ENCODE data around the gene MMRN2.

MMRN2 gene

DNA sequence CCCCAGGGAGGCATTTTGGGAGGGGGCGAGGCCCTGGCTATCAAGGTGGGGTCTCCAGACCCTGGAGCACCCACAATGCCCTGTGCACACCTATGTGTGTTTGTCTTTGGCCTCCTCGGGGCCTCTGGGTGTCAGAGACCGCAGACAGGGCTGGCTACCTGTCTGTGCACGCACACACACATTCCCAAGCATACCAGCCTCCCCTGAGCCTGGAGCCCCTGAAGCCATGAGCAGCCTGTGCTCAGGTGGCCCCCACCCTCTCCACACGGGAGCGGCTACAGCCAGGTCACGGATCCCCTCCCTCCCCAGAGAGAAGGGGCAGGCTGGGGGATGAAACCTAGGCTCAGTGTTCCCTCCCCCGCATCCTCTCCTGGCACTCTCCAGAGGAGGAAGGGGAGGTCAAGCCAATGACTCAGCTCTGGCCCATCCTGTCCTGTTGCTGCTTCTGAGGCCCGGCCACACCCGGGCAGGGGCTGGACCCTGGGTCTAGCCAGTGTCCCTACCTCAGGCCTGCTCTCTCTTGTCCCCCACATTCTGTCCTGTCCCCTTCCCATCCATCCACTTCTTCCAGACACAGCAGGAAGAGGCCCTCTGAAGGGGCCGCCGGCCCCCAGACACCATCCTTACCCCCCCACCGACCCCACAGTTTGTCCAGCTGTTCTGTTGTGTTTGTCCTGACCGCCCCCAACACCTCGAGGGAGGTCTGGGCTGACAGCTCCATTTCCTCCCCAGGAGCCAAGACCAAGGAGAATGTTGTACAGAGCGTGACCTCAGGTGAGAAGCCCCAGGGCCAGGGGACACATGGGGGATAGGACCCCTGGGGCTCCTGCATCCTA, 1.7 kb upstream of the MMRN2 start:
- TF ChIP-seq ZBTB7A (IDR thresholded peaks at IDR 0.05; ENCODE audit: low read depth) (peak; percentile 58), CEBPB (IDR thresholded peaks at IDR 0.05) (no peak)

DNA sequence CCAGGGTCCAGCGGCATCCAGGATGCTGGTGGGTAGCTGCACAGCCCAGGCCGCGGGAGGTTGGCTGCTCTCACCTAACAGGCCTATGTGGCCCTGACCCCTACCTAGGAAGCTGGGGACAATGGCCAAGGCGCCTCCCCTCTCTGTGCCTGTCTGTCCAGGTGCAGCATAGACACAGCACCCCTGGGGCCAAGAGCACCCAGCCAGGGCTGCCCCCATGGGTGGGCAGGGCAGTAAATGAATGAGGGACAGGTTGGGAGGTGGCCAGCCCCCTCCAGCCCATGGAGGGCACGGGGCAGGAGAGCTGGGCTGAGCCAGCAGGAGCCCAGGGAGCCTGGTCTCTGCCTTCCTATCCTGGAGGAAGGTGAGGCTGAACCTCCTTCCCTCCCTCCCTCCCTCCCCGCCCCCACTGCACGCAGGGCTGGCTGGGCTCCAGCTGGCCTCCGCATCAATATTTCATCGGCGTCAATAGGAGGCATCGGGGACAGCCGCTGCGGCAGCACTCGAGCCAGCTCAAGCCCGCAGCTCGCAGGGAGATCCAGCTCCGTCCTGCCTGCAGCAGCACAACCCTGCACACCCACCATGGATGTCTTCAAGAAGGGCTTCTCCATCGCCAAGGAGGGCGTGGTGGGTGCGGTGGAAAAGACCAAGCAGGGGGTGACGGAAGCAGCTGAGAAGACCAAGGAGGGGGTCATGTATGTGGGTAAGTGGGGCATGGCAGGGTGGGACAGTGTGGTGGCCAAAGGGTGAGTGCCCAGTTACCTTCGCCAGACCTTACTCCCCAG, 893 bp upstream of the MMRN2 start, which contains the start of gene SNCG:
Gene SNCG, plus strand, starts transcription at position 484 of the 785 bp plus-strand sequence. Its CDS starts 99 bp downstream, at position 583.
- no peak for TF ChIP-seq CEBPB (IDR thresholded peaks at IDR 0.05)
- no peak for TF ChIP-seq EP300 (IDR thresholded peaks at IDR 0.05; ENCODE audit: borderline replicate concordance)

DNA sequence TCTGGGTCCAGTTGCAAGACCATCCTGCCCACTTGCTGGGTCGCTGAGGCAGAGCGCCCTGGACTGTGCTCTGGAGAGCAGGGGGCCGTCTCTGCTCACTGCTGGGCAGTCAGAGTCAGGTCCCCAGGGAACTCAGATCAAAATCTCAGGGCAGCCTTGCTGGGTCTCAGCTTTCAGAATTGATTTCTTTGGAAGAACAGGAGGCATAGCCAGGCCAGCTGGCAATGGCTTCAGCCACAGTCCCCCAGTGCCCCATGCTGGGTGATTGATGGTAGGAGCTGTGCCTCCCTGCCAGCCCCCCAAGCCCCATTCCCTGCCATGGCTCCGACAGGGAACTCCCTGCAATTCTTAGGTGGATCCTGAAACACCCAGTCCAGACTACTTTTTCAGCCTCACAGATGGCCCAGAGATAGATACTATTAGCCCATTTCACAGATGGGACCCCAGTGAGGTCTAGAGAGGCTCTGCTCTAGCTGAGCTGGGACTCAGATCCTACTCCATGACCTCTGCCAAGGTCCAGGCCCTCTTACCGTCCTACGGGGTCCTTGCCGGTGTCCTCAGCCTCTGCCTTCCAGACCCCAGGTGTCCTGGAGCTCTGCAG, 467 bp downstream of the MMRN2 start:
- TF ChIP-seq, protein P1, sequence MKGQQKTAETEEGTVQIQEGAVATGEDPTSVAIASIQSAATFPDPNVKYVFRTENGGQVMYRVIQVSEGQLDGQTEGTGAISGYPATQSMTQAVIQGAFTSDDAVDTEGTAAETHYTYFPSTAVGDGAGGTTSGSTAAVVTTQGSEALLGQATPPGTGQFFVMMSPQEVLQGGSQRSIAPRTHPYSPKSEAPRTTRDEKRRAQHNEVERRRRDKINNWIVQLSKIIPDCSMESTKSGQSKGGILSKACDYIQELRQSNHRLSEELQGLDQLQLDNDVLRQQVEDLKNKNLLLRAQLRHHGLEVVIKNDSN (IDR thresholded peaks at IDR 0.05) = no peak
- TF ChIP-seq CREB1 (IDR thresholded peaks at IDR 0.05; ENCODE audit: low read depth) = no peak
- TF ChIP-seq, protein P2, sequence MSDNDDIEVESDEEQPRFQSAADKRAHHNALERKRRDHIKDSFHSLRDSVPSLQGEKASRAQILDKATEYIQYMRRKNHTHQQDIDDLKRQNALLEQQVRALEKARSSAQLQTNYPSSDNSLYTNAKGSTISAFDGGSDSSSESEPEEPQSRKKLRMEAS (IDR thresholded peaks at IDR 0.05) = no peak
- TF ChIP-seq TAF1 (IDR thresholded peaks at IDR 0.05; ENCODE audit: low read depth) = no peak
- TF ChIP-seq EP300 (IDR thresholded peaks at IDR 0.05; ENCODE audit: borderline replicate concordance) = no peak
- TF ChIP-seq NFIC (IDR thresholded peaks at IDR 0.05) = no peak
- TF ChIP-seq CEBPB (IDR thresholded peaks at IDR 0.05) = no peak
- no peak for TF ChIP-seq RAD21 (IDR thresholded peaks at IDR 0.05; ENCODE audit: low read depth)
- no peak for TF ChIP-seq ZBTB7A (IDR thresholded peaks at IDR 0.05; ENCODE audit: low read depth)
- TF ChIP-seq TCF12 (IDR thresholded peaks at IDR 0.05; ENCODE audit: low read depth) = no peak
- TF ChIP-seq, protein P3, sequence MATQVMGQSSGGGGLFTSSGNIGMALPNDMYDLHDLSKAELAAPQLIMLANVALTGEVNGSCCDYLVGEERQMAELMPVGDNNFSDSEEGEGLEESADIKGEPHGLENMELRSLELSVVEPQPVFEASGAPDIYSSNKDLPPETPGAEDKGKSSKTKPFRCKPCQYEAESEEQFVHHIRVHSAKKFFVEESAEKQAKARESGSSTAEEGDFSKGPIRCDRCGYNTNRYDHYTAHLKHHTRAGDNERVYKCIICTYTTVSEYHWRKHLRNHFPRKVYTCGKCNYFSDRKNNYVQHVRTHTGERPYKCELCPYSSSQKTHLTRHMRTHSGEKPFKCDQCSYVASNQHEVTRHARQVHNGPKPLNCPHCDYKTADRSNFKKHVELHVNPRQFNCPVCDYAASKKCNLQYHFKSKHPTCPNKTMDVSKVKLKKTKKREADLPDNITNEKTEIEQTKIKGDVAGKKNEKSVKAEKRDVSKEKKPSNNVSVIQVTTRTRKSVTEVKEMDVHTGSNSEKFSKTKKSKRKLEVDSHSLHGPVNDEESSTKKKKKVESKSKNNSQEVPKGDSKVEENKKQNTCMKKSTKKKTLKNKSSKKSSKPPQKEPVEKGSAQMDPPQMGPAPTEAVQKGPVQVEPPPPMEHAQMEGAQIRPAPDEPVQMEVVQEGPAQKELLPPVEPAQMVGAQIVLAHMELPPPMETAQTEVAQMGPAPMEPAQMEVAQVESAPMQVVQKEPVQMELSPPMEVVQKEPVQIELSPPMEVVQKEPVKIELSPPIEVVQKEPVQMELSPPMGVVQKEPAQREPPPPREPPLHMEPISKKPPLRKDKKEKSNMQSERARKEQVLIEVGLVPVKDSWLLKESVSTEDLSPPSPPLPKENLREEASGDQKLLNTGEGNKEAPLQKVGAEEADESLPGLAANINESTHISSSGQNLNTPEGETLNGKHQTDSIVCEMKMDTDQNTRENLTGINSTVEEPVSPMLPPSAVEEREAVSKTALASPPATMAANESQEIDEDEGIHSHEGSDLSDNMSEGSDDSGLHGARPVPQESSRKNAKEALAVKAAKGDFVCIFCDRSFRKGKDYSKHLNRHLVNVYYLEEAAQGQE (IDR thresholded peaks at IDR 0.05; ENCODE audit: low read depth) = no peak
- no peak for TF ChIP-seq TEAD4 (IDR thresholded peaks at IDR 0.05)

DNA sequence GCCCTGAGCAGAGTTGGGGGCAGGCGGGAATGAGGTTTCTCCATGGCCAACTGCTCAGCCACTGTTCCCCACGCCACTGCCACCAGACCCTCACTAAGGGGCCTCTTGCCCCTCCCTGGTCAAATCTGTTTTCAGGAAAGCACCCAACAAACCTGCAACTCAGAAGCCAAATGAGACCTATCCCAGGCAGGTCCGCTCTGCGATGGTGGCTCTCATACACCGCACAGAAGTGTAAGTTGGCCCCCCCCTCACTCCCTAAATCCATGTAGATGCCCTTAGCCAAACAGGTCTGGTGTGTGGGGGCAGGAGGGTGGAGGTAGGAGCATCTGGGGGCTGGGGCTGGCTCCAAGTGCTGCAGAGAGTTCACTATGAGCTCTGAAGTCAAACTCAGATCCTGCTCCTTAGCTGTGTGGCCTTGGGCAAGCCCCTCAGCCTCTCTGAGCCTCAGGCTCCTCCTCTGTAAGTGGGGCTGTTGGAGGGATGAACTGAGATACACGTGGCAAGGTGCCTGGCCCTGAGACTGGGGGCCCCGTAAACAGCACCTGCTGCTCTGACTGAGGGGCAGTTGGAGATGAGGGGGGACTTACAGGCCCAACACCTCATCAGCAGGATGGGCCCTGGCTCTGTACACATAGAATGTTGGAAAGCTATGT, 1.1 kb downstream of the MMRN2 start:
- TF ChIP-seq RAD21 (IDR thresholded peaks at IDR 0.05; ENCODE audit: low read depth) = no peak

DNA sequence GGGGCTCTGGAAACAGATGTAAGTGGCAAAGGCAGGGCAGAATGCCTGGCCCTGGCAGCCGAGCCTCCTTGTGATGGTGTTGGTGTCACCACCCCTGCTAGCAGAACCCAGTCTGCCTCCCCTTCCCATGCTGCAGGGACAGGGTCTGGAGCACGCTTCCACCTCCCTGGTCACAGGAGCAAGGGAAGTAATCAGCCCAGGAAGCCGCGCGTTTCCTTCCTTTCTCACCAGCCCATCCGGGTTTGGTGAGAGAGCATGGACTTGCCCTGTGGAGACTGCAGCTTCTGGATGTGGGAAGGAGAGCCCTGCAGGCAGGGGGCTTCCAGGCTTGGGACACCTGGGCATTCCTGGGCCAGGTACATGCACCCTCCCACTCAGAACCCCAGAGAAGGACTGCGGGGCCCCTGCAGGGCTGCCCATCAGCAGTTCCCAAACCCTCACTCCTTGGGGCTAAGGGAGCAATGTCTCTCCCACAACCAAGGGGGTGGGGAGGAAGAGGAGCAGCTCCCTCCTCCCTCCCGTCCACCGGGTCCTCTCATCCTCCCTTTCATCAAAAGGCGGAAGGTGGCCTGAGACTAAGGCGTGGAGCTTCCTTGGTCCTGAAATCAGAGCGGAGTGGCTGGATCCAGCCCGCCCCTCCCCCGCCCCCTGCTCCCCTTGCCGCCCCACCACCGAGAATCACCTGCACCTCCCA, 1.8 kb downstream of the MMRN2 start:
- no peak for TF ChIP-seq CREB1 (IDR thresholded peaks at IDR 0.05; ENCODE audit: low read depth)
- TF ChIP-seq EGR1 (IDR thresholded peaks at IDR 0.05) = no peak
- TF ChIP-seq CEBPB (IDR thresholded peaks at IDR 0.05) = no peak
- no peak for TF ChIP-seq YY1 (IDR thresholded peaks at IDR 0.05; ENCODE audit: low read depth)
- TF ChIP-seq FOXM1 (IDR thresholded peaks at IDR 0.05; ENCODE audit: borderline replicate concordance, low read depth) = no peak
- TF ChIP-seq, protein P2 (IDR thresholded peaks at IDR 0.05) = no peak
- TF ChIP-seq RAD21 (IDR thresholded peaks at IDR 0.05; ENCODE audit: low read depth) = no peak
- TF ChIP-seq EP300 (IDR thresholded peaks at IDR 0.05; ENCODE audit: borderline replicate concordance) = no peak
- TF ChIP-seq NFIC (IDR thresholded peaks at IDR 0.05) = no peak
- TF ChIP-seq, protein P1 (IDR thresholded peaks at IDR 0.05) = no peak

DNA sequence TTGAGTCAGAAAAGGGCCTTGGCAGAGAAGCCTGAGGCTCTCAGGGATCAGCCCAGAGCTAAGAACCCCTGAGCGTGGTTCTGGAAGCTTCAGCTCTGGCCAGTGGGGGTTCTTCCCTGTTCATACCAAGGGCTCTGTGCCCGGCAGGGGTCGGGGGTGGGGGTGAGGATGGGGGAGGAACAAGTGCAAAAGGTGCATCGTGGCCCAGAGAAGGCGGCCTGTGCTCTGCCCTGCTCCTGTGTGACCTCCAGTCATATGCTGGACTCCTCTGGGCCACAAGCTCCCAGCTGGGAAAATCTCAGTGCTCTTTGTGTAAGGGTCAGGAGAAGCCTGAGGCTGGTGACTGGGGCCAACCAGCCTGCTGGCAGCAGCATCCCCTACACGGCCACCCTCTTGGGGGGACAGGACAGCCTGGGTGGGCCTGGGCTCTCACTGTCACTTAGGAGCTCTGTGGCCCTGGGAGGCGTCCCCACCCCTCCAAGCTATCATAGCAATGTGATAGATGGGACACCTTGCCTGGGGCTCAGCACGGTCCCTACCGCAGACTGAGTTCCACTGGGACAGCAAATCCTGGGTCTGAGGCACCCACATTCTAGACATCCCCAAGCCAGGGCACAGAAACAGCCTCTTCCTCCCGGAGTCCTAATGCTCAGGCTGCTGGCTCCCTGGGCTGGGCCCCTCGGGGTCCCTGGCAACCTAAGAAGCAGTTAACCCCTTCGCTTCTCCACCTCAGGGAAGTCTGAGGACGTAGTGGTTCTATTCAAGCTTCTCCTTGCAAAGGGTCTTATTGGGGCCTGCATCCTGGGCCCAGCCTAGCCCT, 2.5 kb downstream of the MMRN2 start:
- TF ChIP-seq NFIC (IDR thresholded peaks at IDR 0.05) = no peak
- TF ChIP-seq TCF12 (IDR thresholded peaks at IDR 0.05; ENCODE audit: low read depth) = no peak
- TF ChIP-seq, protein P2 (IDR thresholded peaks at IDR 0.05) = no peak
- no peak for TF ChIP-seq EGR1 (IDR thresholded peaks at IDR 0.05)
- TF ChIP-seq, protein P1 (IDR thresholded peaks at IDR 0.05) = no peak
- no peak for TF ChIP-seq RAD21 (IDR thresholded peaks at IDR 0.05; ENCODE audit: low read depth)
- no peak for TF ChIP-seq EP300 (IDR thresholded peaks at IDR 0.05; ENCODE audit: borderline replicate concordance)
- TF ChIP-seq ZBTB7A (IDR thresholded peaks at IDR 0.05; ENCODE audit: low read depth) = no peak
- TF ChIP-seq CREB1 (IDR thresholded peaks at IDR 0.05; ENCODE audit: low read depth) = no peak
- no peak for TF ChIP-seq TEAD4 (IDR thresholded peaks at IDR 0.05)
- TF ChIP-seq, protein P3 (IDR thresholded peaks at IDR 0.05; ENCODE audit: low read depth) = no peak
- no peak for TF ChIP-seq FOXM1 (IDR thresholded peaks at IDR 0.05; ENCODE audit: borderline replicate concordance, low read depth)

All from Ishikawa (cell line).